K562 (cell line): ENCODE results near the gene NEK1.

Source experiments
- CHD2 ChIP-seq: IDR thresholded peaks from 2 replicates; pipeline ENCODE4 v1.6.1; 2011; ENCODE audit warnings: low read depth, low read length
- CTCF ChIP-seq, 3 experiments: IDR thresholded peaks in 2 of 3; conservative IDR thresholded peaks in 1 of 3; 2 replicates each; pipeline ENCODE4 v1.5.1; 2011 to 2012; ENCODE audit warnings: low read length in 3 of 3, mild to moderate bottlenecking in 3 of 3, control low read depth in 2 of 3, improper control_type of control experiment in 1 of 3, inconsistent platforms in 1 of 3, low read depth in 1 of 3, mixed read lengths in 1 of 3, moderate library complexity in 1 of 3; ENCODE audit not compliant: insufficient read depth in 2 of 3
- ESRRB ChIP-seq: fragments of 250-450 bp; sonication (Bioruptor Pico); IDR thresholded peaks from 2 replicates; pipeline ENCODE4 v1.5.0; 2020; ENCODE audit warnings: mild to moderate bottlenecking, moderate library complexity, borderline replicate concordance
- MCM7 ChIP-seq, 2 experiments: fragments of 450-650 bp; IDR thresholded peaks; 2 replicates each; pipeline ENCODE4 v1.6.1; 2016 to 2018
- MEF2A ChIP-seq: IDR thresholded peaks from 2 replicates; pipeline ENCODE4 v1.6.1; 2011; ENCODE audit warnings: low read depth, mild to moderate bottlenecking, low read length, moderate library complexity; ENCODE audit not compliant: control insufficient read depth
- POU5F1 ChIP-seq: fragments of 150-350 bp; IDR thresholded peaks from 2 replicates; pipeline ENCODE4 v1.6.1; 2014; ENCODE audit warnings: borderline replicate concordance, low read length, low read depth, mild to moderate bottlenecking; ENCODE audit not compliant: partially characterized antibody
- TAF1 ChIP-seq: IDR thresholded peaks from 2 replicates; pipeline ENCODE4 v1.6.1; 2011; ENCODE audit warnings: mild to moderate bottlenecking, low read length, moderate library complexity; ENCODE audit not compliant: insufficient read depth, control insufficient read depth, severe bottlenecking; ENCODE audit errors: extremely low read depth
- TBP ChIP-seq: optimal IDR thresholded peaks from 2 replicates; pipeline ENCODE3; 2011; ENCODE audit warnings: low read depth, low read length, improper control_type of control experiment

GRCh38 chr4:169412046-169412445 is 200.3 kb downstream of the NEK1 start:
- TF ChIP-seq CTCF (IDR thresholded peaks at IDR 0.05 in 2 of 3, conservative IDR thresholded peaks at IDR 0.05 in 1 of 3; ENCODE audit: insufficient read depth in 2 of 3, low read depth in 1 of 3, low read length in 3 of 3) (no peak), CHD2 (no peak), POU5F1 (no peak), TBP (no peak), ESRRB (CRISPR knock-in tag) (no peak), MCM7 (IDR thresholded peaks at IDR 0.05) (no peak), MEF2A (no peak), TAF1 (no peak)
